NB4 (cell line): ENCODE measurements around the gene CYB5R3.
"Not testable (repeated sequence)": the region's sequence is repeated elsewhere in the genome, so short reads cannot be mapped to it uniquely, and the experiment has no call there.

Experiments
- CTCF ChIP-seq: IDR thresholded peaks from one replicate; pipeline ENCODE4 v1.5.1; 2012; ENCODE audit warnings: low read depth, low read length
- MAX ChIP-seq: IDR thresholded peaks from 2 replicates; pipeline ENCODE4 v1.6.1; 2011; ENCODE audit warnings: low read depth, low read length
- POLR2A ChIP-seq: IDR thresholded peaks from 2 replicates; pipeline ENCODE4 v1.6.1; 2011; ENCODE audit warnings: mild to moderate bottlenecking; ENCODE audit not compliant: insufficient read length; ENCODE audit errors: extremely low read depth

- not testable (repeated sequence) for TF ChIP-seq CTCF, MAX, POLR2A
Observed at GRCh38 chr22:42666393-42666792, 17.2 kb upstream of the CYB5R3 start.
